Measurements from ENCODE around the gene RERE. TPM values are rescaled to one million over a fixed set of nuclear protein-coding genes. Genes with fewer than 3 reads are reported as not detected.
A peak's percentile ranks its signal among the peaks of the same experiment; 100 is the strongest.

The RERE gene
- total RNA-seq, 1 experiment from 2014 or later: 161 TPM

GRCh38 chr1:8739377-8739776 is 78.1 kb downstream of the RERE start (continued):
- TF ChIP-seq GTF2I (CRISPR knock-in tag; conservative IDR thresholded peaks at IDR 0.05): peak; percentile 68; the same call in 1 of the 2 replicates

GRCh38 chr1:8736927-8737326 is 80.5 kb downstream of the RERE start:
- peaks cover 13% of the 10 kb centered on the region for H3K4me1 Mint-ChIP-seq
- DNase-seq (ENCODE audit: low spot score) (no peak), ATAC-seq (no peak)
- no peaks in the 10 kb centered on the region for H3K27me3 Mint-ChIP-seq (ENCODE audit: low read depth)
- peaks cover 45% of the 10 kb centered on the region for H3K36me3 Mint-ChIP-seq
- CTCF ChIA-PET: interaction anchor here (1.1 to 1.5 kb wide), 2 partner anchors 10 to 112 kb away, joined by 3 to 8 read pairs; no protein-coding TSS in a partner anchor
- H3K9me3 Mint-ChIP-seq: peaks cover 33% of the 10 kb centered on the region
- TF ChIP-seq ETV6 (CRISPR knock-in tag; IDR thresholded peaks at IDR 0.05): no peak
- no peak for TF ChIP-seq SMAD4 (CRISPR knock-in tag; IDR thresholded peaks at IDR 0.05)
- TF ChIP-seq STAT6 (CRISPR knock-in tag; conservative IDR thresholded peaks at IDR 0.05; ENCODE audit: low read depth): no peak
- no peak for TF ChIP-seq FOXK1 (CRISPR knock-in tag; IDR thresholded peaks at IDR 0.05)
- no peak for TF ChIP-seq GRHL2 (CRISPR knock-in tag; IDR thresholded peaks at IDR 0.05; ENCODE audit: insufficient replicate concordance, severe bottlenecking)
- no peak for TF ChIP-seq SOX15 (CRISPR knock-in tag; IDR thresholded peaks at IDR 0.05)
- TF ChIP-seq NFE2L1 (CRISPR knock-in tag; IDR thresholded peaks at IDR 0.05): no peak
- no peak for TF ChIP-seq NR3C1 (CRISPR knock-in tag; conservative IDR thresholded peaks at IDR 0.05; ENCODE audit: low read depth)
- no peak for TF ChIP-seq CTCF (IDR thresholded peaks at IDR 0.05)
- TF ChIP-seq NR2C2 (CRISPR knock-in tag; IDR thresholded peaks at IDR 0.05): no peak
- no peak for TF ChIP-seq CREM (CRISPR knock-in tag; IDR thresholded peaks at IDR 0.05)
- no peak for TF ChIP-seq ZNF416 (CRISPR knock-in tag; IDR thresholded peaks at IDR 0.05)
- TF ChIP-seq ZNF138 (CRISPR knock-in tag; conservative IDR thresholded peaks at IDR 0.05): no peak
- TF ChIP-seq HMGXB4 (CRISPR knock-in tag; IDR thresholded peaks at IDR 0.05): no peak
- TF ChIP-seq ZNF532 (CRISPR knock-in tag; IDR thresholded peaks at IDR 0.05; ENCODE audit: borderline replicate concordance): no peak
- no peak for TF ChIP-seq SMAD3 (CRISPR knock-in tag; IDR thresholded peaks at IDR 0.05; ENCODE audit: borderline replicate concordance)
- no peak overlapping the region for H3K4me3 Mint-ChIP-seq
- POLR2A ChIA-PET: no interaction called here
- no peak overlapping the region for H3K27ac Mint-ChIP-seq

Measured in WTC11 (cell line).